Measurements from ENCODE around the gene SLC7A7.

DNA sequence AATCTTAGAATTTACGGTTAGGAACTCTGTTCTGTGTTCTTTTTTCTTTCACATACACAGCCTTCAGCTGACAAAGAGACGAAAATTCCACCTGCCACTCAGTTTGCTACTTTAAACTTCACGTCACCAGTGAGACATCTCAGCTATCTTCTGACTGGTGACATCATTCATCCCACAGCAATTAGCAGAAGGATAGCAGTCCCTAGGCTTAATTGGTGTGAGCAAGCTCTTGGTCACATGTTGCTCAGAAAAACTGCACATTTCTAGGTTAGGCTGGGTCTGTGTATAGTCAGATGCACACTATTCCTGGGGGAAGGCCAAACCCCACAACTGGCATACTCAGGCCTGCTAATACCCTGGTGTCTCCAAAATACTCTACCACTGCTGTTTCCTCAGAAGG lies 23.9 kb downstream of the SLC7A7 start:
- TF ChIP-seq, protein P1, sequence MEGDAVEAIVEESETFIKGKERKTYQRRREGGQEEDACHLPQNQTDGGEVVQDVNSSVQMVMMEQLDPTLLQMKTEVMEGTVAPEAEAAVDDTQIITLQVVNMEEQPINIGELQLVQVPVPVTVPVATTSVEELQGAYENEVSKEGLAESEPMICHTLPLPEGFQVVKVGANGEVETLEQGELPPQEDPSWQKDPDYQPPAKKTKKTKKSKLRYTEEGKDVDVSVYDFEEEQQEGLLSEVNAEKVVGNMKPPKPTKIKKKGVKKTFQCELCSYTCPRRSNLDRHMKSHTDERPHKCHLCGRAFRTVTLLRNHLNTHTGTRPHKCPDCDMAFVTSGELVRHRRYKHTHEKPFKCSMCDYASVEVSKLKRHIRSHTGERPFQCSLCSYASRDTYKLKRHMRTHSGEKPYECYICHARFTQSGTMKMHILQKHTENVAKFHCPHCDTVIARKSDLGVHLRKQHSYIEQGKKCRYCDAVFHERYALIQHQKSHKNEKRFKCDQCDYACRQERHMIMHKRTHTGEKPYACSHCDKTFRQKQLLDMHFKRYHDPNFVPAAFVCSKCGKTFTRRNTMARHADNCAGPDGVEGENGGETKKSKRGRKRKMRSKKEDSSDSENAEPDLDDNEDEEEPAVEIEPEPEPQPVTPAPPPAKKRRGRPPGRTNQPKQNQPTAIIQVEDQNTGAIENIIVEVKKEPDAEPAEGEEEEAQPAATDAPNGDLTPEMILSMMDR (conservative IDR thresholded peaks at IDR 0.05) = no peak
- no peak for TF ChIP-seq ZFX (IDR thresholded peaks at IDR 0.05)
